Measurements from ENCODE around the gene DRC1.

GRCh38 chr2:26465266-26465925, 63.7 kb downstream of the DRC1 start:
- TF ChIP-seq EZH2 (IDR thresholded peaks at IDR 0.05), result no peak
- TF ChIP-seq FOXP2 (optimal IDR thresholded peaks at IDR 0.05; ENCODE audit: control extremely low read depth, extremely low read length, insufficient read depth), result no peak
- TF ChIP-seq POLR2AphosphoS5 (IDR thresholded peaks at IDR 0.05; ENCODE audit: borderline replicate concordance, low read depth, low read length), result no peak

Measured in SK-N-MC (cell line).